ENCODE results near the gene EML5. TPM values are rescaled to one million over a fixed set of nuclear protein-coding genes. Genes with fewer than 3 reads are reported as not detected.
A peak's percentile ranks its signal among the peaks of the same experiment; 100 is the strongest.

EML5 gene
- polyA plus RNA-seq, 3 donors = not detected

- no peak for TF ChIP-seq CTCF (IDR thresholded peaks at IDR 0.05)
- H3K36me3 ChIP-seq (replicated peaks in 1 of 2; ENCODE audit: control insufficient read depth in 1 of 2, insufficient read depth in 2 of 2, low read length in 2 of 2) = no peaks in the 10 kb centered on the region
- no peak for DNase-seq
- Mint-ChIP-seq H3K9me3 (no peaks in the 10 kb centered on the region), H3K27me3 (ENCODE audit: low read depth in 3 of 3) (peaks cover 0 to 1% (median 0%) of the 10 kb centered on the region in 3 donors), H3K4me3 (no peak overlapping the region), H3K36me3 (peaks cover 0 to 3% of the 10 kb centered on the region in 2 donors), H3K4me1 (peaks cover 2% of the 10 kb centered on the region), H3K27ac (peak overlapping the region in 2 of 7 donors; percentile 13 to 48)
- intact Hi-C loops (cut with micrococcal nuclease) = no loop called here
- no peaks in the 10 kb centered on the region for H3K79me2 ChIP-seq (ENCODE audit: insufficient read depth, low read length)
- H3K4me3 ChIP-seq (replicated peaks in 1 of 3; ENCODE audit: low read depth in 2 of 3, low read length in 3 of 3) = no peak overlapping the region
- no peak overlapping the region for H2AFZ ChIP-seq (ENCODE audit: insufficient read depth, low read depth, low read length, poor library complexity, severe bottlenecking)
- no peaks in the 10 kb centered on the region for H3K4me1 ChIP-seq (ENCODE audit: control insufficient read depth in 1 of 2, insufficient read depth in 2 of 2, low read length in 2 of 2)
- H3K4me2 ChIP-seq (replicated peaks; ENCODE audit: extremely low read depth, low read length, poor library complexity, severe bottlenecking) = no peak overlapping the region
- no peaks in the 10 kb centered on the region for H4K20me1 ChIP-seq (ENCODE audit: insufficient read depth, low read length)
- 100% methylated on average over 1 of the region's 3 CpGs for WGBS (ENCODE audit: insufficient coverage)
- H3K9me3 ChIP-seq (replicated peaks in 1 of 2; ENCODE audit: control insufficient read depth in 1 of 2, insufficient read depth in 1 of 2, low read length in 2 of 2) = no peaks in the 10 kb centered on the region
- H3K27me3 ChIP-seq (ENCODE audit: control insufficient read depth in 2 of 2, insufficient read depth in 2 of 2, low read length in 2 of 2) = no peaks in the 10 kb centered on the region
- no peak overlapping the region for H3K27ac ChIP-seq (ENCODE audit: low read depth in 1 of 2, low read length in 2 of 2)
- H3K9ac ChIP-seq (ENCODE audit: insufficient read depth, low read length, poor library complexity, severe bottlenecking) = no peak overlapping the region
Measured at GRCh38 chr14:88838015-88838414, 45.3 kb upstream of the EML5 start.

- Mint-ChIP-seq H3K27me3 (ENCODE audit: low read depth in 3 of 3) (peaks cover 0 to 1% (median 0%) of the 10 kb centered on the region in 3 donors), H3K27ac (no peak overlapping the region), H3K9me3 (no peaks in the 10 kb centered on the region), H3K4me1 (peaks cover 6% of the 10 kb centered on the region), H3K36me3 (peaks cover 0 to 3% of the 10 kb centered on the region in 2 donors), H3K4me3 (no peak overlapping the region)
- no peak overlapping the region for H3K4me3 ChIP-seq (replicated peaks in 1 of 3; ENCODE audit: low read depth in 2 of 3, low read length in 3 of 3)
- H3K36me3 ChIP-seq (replicated peaks in 1 of 2; ENCODE audit: control insufficient read depth in 1 of 2, insufficient read depth in 2 of 2, low read length in 2 of 2) = no peaks in the 10 kb centered on the region
- no peak overlapping the region for H2AFZ ChIP-seq (ENCODE audit: insufficient read depth, low read depth, low read length, poor library complexity, severe bottlenecking)
- intact Hi-C loops (cut with micrococcal nuclease) = no loop called here
- no peak overlapping the region for H3K4me2 ChIP-seq (replicated peaks; ENCODE audit: extremely low read depth, low read length, poor library complexity, severe bottlenecking)
- H3K9ac ChIP-seq (ENCODE audit: insufficient read depth, low read length, poor library complexity, severe bottlenecking) = no peak overlapping the region
- WGBS (ENCODE audit: insufficient coverage) = no CpG with 5 or more reads among the region's 1 CpG
- no peaks in the 10 kb centered on the region for H3K4me1 ChIP-seq (ENCODE audit: control insufficient read depth in 1 of 2, insufficient read depth in 2 of 2, low read length in 2 of 2)
- no peak overlapping the region for H3K27ac ChIP-seq (ENCODE audit: low read depth in 1 of 2, low read length in 2 of 2)
- H4K20me1 ChIP-seq (ENCODE audit: insufficient read depth, low read length) = no peaks in the 10 kb centered on the region
- DNase-seq = no peak
- no peak for TF ChIP-seq CTCF (IDR thresholded peaks at IDR 0.05)
- no peaks in the 10 kb centered on the region for H3K9me3 ChIP-seq (replicated peaks in 1 of 2; ENCODE audit: control insufficient read depth in 1 of 2, insufficient read depth in 1 of 2, low read length in 2 of 2)
- H3K27me3 ChIP-seq (ENCODE audit: control insufficient read depth in 2 of 2, insufficient read depth in 2 of 2, low read length in 2 of 2) = no peaks in the 10 kb centered on the region
- H3K79me2 ChIP-seq (ENCODE audit: insufficient read depth, low read length) = no peaks in the 10 kb centered on the region
Measured at GRCh38 chr14:88837495-88837894, 44.7 kb upstream of the EML5 start.
